Measurements from ENCODE around the gene SCN2A.
"Not testable (repeated sequence)": the region's sequence is repeated elsewhere in the genome, so short reads cannot be mapped to it uniquely, and the experiment has no call there.

The SCN2A gene

DNA sequence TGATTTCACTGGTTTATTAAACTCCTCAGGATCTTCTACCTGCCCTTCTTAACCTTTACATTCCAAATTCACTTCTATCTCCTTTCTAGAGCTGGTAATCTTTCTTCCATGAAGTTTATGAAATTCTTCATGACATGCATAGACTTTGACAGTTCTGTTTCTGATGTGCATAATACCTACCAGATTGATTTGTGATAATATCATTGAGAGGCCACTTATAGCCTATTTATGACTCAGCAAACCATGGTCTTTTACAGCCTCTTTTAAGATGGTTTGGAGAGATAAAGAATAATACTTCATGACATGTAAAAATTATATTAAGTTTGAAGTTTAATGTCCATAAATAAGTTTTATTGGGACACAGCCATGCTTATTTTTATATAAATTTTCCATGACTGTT is 14.0 kb downstream of the SCN2A start:
- no peak for DNase-seq (ENCODE audit: low read depth)

DNA sequence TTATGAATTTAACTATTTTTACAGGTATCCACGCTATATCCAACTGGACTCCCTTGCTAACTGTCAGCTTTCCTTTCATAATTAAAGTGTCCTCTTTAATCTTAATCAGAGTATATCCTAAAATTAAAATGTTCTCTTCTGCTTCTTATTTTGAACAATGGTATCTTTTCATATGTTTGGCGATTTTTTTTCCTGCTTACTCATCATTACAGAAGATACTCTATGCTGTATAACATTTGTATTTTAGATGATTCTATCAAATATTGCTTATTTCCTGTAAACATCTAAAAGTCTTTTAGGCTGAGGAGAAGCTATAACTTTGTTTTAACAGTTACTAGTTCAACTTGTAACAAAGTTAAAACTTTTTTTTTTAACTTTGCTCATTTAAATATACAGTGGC is 17.4 kb downstream of the SCN2A start:
- no peak for DNase-seq (ENCODE audit: low read depth)

DNA sequence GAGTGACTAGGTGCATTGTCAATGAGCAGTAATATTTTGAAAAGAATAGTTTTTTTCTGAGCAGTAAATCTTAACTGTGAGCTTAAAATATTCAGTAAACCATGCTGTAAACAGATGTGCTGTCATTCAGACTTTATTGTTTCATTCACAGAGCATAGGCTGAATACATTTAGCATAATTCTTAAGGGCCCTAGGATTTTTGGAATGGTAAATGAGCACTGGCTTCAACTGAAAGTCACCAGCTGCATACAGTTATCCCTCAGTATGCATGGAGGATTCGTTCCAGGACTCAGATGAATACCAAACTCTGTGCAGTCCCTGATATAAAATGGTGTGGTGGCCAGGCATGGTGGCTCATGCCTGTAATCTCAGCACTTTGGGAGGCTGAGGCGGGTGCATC is 21.1 kb downstream of the SCN2A start:
- DNase-seq (ENCODE audit: low read depth): not testable (repeated sequence)

DNA sequence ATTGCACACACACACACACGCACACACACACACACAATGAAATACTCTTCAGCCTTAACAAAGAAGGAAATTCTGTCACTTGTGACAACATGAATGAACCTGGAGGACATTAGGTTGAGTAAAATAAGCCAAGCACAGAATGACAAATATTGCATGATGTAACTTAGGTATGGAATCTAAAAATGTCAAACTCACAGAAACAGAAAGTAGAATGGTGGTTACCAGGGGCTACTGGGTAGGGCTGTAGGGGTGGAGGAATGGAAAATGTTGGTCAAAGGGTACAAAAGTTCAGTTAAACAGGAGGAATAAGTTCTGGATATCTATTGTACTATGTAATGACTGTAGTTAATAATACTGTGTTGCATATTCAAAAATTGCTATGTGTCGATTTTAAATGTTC is 29.5 kb downstream of the SCN2A start:
- no peak for DNase-seq (ENCODE audit: low read depth)

DNA sequence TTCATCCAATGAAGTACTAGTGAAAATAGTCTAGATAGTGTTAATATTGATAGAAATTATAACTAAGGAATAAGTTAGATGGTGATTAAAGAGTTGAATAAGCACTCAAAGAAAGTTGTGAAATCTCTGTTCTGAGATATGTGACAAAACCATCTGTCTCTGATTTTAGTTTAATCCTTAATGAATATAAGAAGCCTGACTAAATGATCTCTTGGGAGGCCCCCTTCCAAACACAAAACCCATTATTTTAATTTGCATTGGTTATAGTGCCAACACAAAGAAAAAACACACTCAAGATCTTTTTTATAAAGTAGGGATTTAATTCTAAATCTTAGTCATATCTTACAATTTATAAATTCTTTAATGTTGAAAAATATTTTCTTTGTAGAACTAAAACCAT is 34.0 kb downstream of the SCN2A start:
- DNase-seq (ENCODE audit: low read depth): no peak

DNA sequence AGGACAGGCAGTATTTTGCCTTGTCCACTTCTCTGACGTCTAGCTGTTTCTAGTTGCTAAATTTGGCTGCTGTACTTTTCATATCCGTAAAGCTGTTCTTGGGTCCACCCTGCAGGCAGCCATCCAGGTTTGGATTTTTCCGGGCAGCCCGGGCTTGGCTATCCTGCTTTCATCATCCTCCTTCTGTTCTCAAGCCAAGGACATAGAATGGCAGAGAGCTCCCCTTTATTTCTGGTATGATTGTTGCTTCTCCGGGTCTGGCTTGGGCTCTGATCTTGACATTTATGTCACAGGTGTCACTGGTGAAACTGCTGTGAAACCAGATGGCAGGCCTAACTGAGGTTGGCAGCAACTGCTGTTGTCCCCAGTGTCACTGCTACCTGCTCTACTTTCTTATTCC is 35.5 kb downstream of the SCN2A start:
- no peak for DNase-seq (ENCODE audit: low read depth)

DNA sequence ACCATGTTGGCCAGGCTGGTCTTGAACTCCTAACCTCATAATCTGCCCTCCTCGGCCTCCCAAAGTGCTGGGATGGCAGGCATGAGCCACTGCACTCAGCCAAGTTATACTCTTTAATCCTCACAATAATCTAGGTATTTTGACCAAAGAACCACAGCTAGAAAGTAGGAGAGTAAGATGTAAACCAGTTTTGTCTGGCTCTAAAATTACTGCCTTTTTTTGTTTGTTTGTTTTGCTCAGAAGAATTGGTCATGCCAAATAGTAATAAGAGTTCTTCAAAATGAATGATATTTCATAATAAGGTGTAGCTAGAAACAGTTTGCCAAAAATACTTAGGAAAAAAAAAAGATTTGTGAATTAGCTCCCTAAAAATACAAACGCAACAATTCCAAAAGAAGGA is 36.7 kb downstream of the SCN2A start:
- DNase-seq (ENCODE audit: low read depth): no peak

DNA sequence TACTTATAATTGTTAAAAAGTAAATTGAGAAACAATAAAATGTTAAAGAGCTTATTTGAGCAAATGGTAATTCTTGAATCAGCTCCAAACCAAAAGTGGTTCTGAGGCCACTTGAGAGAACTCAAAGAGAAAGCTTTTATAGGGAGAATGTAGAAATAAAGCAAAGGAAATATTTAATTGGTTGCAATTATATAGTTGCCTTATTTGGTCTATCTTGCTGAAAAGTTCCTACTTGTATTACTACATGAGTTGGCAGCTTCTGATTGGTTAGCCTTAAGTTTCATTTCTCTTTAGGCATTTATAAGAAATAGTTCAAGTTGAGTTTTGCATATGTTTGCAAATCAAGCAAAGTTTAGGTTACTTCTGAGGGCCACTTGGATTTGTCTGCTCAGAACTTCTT is 38.1 kb downstream of the SCN2A start:
- peak; percentile 11 for DNase-seq (ENCODE audit: low read depth)

DNA sequence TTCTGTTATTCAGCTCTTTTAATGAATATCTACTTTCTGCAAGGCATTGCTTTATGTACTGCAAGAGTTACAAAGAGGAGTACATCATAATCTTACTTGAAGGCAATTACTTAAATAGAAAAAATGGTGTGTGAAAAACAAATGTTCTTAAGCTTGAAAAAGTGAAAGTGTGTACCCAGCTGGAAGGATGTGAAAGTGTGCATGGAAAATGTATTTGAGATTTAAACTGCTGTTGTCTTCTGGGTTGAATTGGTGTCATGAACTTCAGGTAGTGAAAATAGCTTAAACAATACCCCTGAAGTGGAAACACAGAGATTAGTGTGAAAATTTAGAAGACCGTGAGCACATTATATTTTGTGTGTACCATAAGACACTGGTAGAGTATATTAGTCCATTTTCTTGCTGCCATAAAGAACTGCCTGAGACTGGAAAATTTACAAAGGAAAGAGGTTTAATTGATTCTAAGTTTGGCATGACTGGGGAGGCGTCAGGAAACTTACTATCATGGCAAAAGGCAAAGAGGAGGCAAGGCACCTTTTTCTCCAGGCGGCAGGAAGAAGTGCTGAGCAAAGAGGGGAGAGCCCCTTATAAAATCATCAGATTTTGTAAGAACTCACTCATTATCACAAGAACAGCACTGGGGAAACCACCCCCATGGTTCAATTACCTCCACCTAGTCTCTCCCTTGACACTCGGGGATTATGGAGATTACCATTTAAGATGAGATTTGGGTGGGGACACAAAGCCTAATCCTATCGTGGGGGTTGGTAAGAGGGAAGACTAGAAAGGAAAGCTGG is 38.8 kb downstream of the SCN2A start:
- no peak for DNase-seq (ENCODE audit: low read depth)

DNA sequence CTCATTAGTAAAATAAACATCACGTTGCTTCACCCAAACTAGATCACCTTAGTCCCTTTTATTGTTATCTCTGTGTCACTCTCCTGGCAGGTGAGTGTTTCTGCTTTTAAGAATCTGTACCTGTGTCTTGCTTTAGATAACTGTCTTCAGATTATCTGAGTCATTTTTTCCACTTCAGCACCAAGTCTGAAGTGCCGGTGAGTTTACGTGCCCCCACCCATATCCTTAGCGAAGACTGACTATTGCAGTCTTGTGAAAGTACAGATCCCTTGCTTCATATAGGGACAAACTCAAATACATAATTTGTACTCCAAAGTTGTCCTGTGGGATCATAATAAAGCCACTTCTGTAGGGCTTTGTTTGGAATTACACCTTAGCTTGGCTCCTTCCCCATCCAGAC is 41.1 kb downstream of the SCN2A start:
- no peak for DNase-seq (ENCODE audit: low read depth)

DNA sequence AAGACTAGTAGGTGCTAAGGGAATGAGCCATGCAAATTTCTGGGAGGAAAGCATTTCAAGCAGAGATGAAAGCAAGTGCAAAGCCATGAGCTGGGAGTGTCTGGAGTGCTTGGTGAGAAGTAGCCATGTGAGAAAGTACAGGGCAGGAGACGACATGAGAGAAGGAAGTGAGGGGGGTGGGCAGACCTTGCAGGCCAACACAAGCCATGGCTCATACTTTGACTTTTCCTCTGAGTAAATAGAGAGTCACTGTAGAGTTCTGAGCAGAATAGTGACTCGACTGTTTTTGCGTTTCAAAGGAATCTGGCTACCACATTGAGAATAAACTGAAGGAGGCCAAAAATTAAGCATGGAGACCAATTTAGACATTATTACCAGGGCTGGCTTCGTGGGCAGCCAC is 42.2 kb downstream of the SCN2A start:
- no peak for DNase-seq (ENCODE audit: low read depth)

DNA sequence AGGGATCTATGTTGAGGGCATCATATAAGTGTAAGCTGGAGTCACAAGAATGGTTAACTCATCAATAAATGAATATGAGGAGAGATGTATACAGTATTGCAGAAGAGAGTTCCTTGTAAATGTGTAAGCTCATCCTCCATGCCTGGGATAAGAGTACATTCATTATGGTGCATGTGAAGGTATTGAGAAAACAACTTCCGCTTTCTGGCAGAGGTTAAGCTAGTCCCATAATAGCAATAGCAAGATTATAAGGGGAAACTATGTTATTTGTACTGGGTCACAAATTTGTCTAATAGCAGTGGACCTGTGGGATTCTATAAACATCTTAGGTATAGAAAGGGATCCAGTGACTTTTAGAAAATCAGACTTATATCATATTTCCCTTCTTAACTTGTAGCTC is 44.1 kb downstream of the SCN2A start:
- DNase-seq (ENCODE audit: low read depth): no peak

DNA sequence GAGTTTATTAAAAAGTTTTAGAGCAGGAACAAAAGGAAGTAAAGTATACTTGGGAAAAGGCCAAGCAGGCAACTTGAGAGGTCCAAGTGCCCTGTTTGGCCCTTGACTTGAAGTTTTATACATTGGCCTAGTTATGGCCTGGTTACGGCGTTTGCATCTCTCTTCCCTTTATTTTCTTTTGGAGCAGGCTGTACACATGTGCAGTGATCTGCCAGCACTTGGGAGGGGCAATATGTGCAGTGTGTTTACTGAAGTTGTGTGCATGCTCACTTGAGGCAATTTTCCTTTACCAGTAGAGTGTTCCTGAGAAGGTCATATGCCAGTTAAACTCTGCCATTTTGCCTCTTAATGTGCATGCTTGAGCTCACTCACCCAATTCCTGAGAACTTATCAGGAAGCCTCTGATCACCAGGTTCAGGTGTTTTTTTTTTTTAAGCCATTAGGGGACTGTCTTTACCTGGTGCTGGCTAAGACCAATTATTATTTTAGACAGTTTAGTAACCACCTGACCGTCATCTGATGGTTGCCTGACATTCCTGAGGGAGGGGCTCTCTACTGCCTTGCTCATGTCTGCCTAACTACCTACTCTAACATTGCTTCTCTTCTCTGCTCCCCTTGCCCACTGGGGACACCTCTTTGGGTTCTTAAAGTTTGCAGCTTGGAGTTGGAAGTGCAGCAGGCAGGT is 48.0 kb downstream of the SCN2A start:
- DNase-seq (ENCODE audit: low read depth): no peak

DNA sequence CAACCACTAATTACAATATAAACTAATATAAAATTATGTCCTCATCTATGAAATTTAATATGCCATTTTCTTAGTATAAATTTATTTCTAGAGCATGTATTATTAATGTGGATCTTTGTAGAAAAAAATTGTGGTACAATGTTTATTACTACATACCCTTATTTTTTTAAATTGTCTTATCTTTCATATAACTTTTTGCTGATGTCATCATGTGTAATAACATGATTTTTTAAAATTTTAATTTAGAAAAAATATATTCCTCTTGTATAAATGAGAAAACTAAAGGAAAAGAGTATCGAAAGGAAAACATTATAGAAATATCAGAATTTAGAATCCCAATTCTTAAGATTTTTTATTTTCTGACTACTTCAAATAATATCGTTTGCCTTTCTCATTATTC is 49.9 kb downstream of the SCN2A start:
- no peak for DNase-seq (ENCODE audit: low read depth)

DNA sequence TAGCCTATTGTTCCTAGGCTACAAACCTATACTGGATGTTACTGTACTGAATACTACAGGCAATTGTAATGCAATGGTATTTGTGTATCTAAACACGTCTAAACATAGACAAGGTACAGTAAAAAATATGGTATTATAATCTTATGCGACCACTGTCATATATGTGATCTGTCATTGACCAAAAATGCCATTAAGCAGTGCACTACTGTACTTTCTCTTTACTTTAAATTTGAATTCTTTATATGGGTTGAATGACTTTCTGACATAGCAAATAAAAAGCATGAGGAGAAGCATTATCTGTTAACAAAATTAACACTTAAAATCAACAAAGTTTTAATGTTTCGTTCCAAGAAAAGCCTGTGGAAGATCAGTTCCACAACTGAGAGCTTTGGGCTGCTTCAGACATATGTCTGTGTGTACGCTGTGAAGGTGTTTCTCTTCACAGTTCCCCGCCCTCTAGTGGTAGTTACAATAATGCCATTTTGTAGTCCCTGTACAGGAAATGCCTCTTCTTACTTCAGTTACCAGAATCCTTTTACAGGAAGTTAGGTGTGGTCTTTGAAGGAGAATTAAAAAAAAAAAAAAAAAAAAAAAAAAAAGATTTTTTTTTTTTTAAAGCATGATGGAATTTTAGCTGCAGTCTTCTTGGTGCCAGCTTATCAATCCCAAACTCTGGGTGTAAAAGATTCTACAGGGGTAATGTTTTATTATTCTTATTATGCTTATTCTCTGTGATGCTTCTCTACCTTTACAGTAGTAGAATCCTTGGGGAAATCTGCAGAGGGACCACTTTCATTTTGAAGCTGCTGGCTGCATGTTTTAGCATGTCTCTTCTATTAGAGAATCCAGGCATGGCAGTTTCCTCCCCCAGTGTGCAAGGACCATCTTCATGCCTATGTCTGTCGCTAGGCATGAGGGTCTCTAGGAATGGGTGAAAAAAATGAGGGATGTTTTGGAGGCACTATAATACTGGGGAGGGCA is 54.5 kb downstream of the SCN2A start:
- peak; percentile 88 for DNase-seq (ENCODE audit: low read depth)

DNA sequence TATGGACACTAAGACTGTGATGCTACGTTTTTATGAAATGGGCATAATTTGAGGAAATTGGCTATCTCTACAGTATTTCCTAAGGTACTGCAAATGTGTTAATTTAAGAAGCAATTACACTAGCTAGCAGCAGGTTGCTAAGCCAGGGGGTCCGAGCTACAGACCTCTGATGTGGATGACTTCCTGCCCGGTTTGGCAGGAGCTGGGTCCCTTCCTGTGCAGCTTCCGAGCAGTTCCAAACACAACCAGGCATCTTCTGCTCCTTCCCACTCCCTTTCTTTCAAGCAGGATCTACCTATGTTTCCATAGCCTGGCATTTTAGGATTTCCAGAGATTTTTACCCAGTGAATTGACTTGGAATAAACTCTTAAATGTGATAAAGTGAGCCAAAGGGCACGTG is 55.7 kb downstream of the SCN2A start:
- no peak for DNase-seq (ENCODE audit: low read depth)

DNA sequence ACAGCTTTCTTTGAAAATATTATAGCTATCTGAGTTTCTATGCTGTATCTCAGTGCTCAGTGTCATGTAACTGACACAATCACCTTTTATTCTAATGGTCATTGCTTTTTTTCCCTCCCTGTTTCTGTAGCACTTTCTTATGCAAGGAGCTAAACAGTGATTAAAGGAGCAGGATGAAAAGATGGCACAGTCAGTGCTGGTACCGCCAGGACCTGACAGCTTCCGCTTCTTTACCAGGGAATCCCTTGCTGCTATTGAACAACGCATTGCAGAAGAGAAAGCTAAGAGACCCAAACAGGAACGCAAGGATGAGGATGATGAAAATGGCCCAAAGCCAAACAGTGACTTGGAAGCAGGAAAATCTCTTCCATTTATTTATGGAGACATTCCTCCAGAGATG is 56.4 kb downstream of the SCN2A start:
- no peak for DNase-seq (ENCODE audit: low read depth)

DNA sequence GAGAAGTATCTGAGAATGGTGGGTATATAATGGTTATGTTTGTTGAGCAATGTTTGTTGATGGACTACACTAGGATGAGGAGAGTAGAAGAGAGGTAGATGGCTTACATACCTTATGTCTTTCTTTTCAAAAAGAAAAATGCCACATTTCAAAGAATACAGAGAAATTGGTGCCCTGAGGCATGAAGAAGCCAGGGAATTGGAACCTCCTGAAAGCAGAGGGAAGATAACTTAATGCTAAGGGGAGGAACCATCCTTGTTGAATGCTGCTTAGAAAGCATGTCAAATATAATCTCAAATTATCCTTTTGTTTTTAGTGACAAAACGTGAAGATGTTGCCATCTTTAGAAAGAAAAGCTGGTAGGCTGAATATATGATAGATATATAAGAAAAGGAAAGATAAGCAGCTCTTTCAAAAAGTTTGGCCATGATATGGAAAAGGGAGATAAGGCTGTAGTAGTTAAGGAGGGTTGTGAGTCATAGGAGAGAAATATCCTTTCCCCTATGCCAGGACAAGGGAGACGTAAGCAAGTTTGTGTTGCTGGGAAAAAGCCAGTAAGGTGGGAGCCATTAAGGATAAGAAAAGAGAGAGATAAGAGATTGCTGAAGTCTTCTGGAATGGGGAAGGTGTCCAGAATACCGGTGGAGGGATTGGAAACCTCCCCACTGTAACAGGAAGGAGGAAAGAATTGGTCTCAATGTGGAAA is 66.3 kb downstream of the SCN2A start:
- DNase-seq (ENCODE audit: low read depth): peak; percentile 20

DNA sequence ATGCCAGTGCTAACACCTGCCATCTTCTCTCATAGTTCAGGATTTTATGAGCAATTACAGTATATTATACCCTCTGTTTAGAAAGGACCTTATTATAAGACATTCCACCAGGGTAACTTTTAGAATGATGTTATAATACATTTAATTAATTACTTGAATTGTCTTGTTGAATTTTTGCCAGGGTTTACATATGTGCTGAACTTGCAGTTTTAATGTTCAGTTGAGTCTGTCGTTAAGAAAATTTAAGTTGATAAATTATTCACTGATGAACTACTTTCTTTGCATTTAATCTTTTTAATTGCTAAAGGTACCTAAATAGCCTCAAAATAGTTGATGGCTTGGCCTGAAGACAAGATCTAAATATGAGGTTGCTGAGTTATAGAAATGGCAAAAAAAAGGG is 68.1 kb downstream of the SCN2A start:
- DNase-seq (ENCODE audit: low read depth): no peak

DNA sequence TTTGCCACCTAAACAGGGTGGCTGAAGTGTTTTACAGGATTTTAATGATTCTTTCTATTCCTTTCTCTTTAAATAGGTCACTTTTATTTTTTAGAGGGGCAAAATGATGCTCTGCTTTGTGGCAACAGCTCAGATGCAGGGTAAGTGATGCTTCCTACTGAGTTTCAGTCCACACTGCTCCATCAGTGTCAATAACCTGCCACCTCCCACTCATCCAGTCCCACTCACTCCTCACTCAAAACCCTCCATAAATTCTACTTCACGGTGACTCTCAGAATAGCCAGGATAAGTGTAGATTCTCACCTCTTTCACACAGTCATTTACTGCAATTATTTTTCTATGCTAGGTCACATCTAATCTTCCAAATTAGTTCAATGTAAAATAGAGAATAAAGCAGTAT is 72.7 kb downstream of the SCN2A start:
- DNase-seq (ENCODE audit: low read depth): no peak

DNA sequence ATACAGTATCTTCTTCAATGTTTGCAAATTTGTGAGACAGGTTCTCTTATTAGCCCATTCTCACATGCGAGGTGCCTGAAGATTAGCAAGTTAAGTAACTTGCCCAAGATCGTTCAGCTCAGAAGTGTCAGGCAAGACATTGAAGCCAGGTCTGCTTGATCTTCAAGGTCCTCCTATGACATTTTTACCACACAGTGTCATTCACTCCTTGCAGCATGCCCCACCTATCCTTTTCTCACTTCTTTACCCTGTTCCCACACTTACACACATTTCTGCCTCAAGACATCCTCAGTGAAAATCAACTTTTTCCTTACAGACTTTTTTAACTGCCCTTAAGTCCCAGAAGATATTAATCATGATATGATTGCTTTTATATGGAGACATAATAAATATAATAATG is 73.8 kb downstream of the SCN2A start:
- no peak for DNase-seq (ENCODE audit: low read depth)

DNA sequence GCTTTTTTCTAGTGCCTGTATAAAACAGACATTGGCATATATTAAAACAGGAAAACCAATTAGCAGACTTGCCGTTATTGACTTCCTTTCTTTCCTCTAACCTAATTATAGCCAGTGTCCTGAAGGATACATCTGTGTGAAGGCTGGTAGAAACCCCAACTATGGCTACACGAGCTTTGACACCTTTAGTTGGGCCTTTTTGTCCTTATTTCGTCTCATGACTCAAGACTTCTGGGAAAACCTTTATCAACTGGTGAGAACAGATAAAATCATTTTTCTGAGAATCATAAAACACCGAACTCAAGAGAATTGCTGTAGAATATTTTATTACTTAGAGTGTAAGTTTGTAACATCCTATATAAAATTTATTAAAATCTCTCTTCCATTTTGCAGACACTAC is 74.3 kb downstream of the SCN2A start:
- DNase-seq (ENCODE audit: low read depth): no peak
